HG02981 (cell line): ENCODE measurements around the gene CLEC4F.
"Not testable (repeated sequence)": the region's sequence is repeated elsewhere in the genome, so short reads cannot be mapped to it uniquely, and the experiment has no call there.

Experiments
- ATAC-seq: cut with Tn5 transposase; IDR thresholded peaks from one replicate; pipeline ENCODE4 v1.9.1; 2021; ENCODE audit warnings: mild to moderate bottlenecking, moderate library complexity; ENCODE audit not compliant: unreplicated experiment

CLEC4F gene

DNA sequence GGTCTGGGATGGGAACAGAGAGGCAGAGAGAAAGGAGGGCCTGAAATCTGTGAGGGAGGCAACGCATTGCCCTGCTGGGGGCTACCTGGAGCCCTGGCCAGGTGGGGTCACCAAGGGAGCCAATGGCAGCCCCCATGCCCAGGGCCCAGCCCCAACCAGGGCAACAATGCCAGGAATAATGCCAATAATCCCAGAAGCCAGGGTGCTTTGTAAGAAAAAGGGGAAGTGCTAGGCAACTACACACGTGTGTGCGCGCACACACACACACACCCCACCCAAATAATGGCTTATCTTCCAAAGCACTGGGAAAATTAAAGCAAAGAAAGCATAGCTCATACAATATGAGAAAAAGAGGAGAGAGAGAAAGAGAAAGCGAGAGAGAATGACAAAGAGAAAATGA lies 7.0 kb upstream of the CLEC4F start:
- no peak for ATAC-seq

DNA sequence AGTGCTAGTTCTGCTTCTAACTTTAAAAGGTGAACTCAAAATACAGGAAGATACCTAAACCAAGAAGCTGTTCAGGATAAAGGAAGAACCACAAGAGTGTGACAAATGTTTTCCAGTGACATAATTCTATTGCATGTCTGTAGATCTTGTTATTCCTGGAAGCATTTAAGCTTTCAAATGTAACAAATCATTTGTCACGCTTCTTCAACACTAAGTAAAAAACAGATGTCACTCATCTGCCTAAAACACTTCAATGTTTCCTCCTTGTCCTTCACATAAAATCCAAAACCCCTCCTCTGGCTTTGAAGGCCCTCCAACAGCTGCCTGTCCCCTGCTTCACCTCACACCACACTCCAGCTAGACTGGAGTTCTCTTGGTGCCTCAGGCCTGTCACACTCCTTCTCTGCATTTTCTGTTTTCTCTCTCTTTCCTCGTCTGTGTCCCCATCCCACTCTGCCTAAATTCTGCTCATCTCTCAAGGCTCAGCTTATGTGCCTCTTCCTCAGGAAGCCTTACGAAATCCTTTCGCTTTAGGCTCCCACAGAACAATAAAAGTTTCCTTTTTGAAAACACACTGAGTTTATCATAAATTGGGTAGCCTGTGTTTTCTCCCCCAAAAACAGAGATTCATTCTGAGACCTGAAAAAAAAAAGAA lies 6.4 kb upstream of the CLEC4F start:
- no peak for ATAC-seq

DNA sequence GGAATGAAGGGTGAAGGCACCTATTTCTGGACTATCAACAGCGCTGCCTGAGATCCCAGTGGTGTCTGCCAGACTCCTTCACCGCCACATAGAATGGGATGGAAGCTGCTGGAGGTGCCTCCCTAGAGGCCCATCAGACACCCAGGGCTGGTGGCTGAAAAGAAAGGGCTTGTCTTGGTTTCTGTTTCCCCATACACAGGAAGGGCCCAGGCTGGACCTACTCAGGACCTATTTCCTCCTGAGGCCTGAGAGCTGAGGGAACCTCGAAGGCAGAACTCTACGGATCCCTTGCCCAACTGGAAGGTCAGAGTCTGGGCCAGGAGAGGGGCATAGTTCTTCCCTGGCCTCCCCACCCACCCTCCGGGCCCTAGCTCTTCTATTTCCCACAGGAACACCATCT lies 2.9 kb upstream of the CLEC4F start:
- ATAC-seq = no peak

DNA sequence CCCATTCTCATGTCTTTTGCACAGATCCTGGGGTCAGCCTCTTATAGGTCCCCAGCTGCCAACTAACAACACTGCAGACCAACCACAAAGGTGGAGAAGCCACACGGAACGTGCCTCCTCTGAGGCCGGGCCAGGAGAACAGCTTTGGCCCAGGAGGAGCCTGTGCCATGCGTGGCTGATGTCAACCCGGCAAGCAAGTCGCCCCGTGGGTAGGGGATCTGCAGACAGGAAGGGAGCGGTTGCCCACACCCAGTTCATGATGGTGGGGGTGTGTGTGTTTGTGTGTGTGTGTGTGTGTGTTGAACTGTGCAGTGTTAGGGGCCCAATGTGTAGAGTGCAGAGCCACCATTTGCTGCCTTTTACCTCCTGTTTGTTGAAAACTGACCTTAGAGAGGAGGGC lies 2.4 kb upstream of the CLEC4F start:
- ATAC-seq = no peak

DNA sequence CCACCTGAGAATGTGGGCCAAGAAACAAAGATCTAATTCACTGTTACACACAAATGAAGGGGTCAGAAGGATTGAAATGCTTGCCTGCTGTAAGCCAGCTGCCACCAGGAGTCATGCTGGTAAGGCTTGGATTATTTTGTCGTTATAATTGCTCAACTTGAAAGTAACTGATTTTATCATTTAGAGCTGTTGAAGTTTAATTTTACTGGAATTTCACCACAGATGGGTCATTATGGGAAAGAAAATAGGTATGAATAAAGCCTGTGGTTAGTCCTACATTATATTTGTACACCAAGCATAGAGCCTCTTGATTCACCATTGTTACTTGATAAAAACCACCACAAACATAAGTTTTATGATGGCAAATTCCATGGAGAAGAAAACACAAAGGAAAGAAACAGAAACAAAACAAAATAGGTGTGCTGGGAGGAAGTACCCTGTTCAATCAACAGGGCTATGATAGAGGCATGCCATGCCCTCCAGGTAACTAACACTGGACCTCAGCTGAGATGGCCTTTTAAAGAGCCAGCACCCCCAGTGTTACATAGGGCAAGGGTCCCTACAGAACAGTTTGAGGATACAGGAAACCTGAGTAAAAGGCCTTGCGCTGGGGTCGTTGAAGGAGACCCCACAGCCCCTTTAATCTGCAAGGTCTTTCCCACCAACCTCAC lies 3.0 kb downstream of the CLEC4F start:
- no peak for ATAC-seq

DNA sequence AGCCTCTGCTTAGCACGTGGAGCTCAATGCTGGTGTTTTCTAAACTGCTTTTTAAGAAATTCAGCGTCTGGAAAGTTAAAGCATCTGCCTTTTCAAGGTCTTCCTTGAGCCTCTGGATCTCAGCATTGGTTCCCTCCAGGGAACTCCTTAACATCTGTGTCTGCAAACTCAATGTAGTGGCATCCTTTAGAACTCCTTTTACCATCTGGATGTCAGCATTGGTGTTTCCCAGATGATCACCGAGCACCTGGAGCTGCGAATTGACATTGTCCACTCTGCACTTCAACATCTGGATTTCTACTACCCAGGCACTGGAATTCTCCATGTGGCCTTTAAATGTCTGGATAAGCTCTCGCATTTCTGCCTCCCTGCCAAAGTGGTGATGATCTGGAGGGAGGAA lies 3.7 kb downstream of the CLEC4F start:
- ATAC-seq = no peak

DNA sequence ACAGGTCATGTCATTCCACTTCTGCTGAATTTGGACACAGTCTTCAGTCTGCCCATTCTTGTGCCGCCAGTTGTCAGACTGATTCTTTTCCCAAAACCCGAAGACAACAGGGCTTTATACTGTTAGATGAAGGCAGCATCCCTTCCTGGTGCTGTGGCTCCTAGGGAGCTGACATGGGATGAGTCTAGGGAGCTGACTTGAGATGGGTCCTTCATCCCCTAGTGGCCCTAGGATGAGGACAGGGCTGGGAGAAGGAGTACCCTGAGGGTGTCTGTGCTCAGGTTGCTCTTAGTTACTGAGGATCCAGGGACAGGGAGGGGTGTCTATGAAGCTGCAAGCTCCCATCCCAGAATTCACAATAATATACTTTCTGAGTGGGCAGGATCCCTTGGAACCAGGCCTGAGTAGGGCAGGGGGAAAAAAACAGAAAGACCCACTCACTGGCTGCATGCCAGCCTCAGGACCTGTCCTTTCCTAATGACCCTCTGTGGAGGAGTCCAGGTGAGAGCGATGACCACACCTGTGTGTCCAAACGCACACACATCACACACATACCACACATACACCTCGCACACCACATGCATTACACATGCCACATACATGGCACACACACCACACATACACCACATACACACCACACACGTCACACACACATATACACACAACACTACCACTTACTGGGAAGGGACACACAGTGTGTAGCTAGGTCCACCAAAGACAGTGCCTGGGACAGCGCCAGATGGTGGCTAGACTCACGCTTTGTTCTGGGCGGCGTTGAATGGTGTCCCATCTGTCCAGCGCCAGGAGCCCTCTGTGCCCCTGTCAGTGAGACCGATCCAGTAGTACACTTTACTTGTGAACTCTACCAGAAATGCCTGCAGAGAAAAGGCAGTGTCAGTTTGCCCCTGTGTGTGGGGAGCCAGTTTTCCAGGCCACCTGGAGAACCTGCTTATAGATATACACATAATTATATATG lies 11.1 kb downstream of the CLEC4F start:
- ATAC-seq = no peak

DNA sequence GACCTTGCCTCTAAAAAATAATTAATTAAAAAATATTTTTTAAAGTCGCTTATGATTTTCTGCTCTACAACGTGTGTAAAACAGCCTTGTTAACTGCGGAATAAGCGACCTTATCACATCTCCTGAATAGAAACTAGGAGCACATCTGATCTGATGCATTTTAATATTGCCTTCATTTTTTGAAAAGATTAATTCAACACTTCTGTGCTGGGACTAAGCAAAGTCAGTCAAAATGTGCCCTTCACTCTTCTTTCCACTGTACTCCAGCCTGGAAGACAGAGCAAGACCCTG lies 12.6 kb downstream of the CLEC4F start:
- no peak for ATAC-seq

DNA sequence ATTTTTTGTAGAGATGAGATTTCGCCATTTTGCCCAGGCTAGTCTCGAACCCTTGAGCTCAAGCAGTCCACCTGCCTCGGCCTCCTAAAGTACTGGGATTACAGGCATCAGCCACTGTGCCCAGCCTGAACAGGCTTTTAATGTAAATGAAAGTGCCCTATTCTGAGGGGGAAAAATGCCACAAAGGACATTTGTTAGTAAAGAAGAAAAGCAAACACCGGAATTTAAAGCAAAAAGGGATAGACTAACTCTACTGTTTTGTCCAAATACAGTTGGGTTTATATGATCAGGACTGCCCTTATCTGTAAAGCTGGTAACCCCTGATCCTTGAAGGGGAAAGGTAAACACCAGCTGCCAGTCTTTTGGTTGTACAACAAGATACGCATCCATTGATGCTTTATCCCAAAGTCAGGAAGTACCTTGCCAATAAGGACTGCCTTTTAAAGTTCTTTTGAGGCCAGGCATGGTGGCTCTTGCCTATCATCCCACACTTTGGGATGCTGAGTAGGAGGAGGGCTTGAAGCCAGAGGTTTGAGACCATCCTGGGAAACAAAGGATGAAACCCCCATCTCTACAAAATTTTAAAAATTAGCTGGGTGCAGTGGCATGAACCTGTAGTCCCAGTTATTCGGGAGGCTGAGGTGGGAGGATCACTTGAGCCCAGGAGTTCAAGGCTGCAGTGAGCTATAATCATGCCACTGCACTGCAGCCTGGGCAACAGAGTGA lies 13.1 kb downstream of the CLEC4F start:
- ATAC-seq = no peak

DNA sequence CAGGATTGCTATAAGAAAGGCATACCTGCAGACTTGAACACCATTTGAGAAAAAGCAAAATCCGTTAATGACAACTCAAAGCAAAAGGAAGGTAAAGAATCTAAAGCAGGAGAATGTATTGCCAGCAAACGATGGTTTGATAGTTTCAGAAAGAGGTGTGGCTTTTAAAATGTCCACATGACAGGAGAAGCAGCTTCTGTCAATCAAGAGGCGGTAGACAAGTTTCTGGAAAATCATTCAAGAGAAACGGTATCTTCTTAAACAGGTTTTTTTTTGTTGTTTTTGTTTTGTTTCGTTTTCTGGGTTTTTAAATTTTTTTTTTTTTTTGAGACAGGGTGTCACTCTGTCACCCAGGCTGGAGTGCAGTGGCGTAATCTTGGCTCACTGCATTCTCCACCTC lies 13.8 kb downstream of the CLEC4F start:
- no peak for ATAC-seq

DNA sequence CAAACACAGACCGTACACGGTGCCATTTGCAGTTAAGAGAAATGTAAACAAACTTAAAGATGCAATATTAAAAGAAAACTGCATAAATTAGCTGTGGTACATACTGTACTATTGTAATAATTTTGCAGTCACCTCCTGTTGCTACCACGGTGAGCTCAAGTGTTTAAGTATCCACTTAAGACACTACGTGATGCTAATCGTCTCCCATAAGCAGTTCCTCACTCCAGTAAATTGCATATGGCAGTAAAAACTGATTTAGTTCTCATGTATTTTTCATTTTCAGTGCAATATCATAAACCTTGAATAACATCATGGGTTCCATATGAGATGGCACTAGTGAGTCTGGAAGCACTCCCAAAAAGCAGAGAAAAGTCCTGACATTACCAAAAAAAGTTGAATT lies 14.4 kb downstream of the CLEC4F start:
- no peak for ATAC-seq

DNA sequence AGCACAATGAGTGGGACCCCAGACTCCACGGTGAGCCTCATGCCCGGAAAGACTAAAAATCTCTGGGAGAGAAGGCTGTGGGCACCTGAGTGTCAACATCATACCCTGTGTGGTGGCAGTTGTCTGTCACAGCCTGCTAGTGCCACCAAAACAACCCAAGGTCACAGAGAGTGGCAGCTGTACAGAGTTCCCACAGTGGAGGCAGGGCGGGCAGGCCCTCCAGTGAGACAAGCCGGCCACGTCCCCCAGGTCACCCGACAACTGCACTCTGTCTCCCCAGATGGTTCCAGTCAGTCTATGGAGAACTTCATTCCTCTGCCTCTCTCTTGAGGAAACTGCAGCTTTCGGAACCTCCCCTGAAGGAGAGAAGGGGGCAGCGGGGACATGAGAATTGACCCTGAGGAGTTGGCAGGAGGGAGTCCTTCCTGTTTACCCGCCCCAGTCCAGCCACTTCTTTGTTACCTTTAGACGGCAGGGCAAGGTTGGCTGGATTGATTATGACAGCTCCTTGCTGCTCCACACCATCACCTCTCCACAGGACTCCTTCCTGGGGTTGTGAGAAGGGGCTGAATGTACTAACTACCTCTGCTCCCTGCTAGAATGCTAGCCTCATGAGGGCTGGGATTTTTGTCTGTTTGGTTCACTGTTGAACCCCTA lies 18.7 kb downstream of the CLEC4F start:
- no peak for ATAC-seq

DNA sequence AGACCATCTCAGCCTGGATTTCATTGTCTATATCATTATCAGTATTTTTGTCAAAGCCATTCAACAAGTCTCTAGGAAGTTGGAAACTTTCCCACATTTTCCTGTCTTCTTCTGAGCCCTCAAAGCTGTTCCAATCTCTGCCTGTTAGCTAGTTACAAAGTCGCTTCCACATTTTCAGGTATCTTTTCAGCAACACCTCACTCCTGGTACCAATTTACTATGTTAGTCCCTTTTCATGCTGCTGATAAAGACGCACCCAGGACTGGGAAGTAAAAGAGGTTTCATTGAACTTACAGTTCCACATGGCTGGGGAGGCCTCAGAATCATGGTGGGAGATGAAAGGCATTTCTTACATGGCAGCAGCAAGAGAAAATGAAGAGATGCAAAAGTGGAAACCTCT lies 20.7 kb downstream of the CLEC4F start:
- no peak for ATAC-seq

DNA sequence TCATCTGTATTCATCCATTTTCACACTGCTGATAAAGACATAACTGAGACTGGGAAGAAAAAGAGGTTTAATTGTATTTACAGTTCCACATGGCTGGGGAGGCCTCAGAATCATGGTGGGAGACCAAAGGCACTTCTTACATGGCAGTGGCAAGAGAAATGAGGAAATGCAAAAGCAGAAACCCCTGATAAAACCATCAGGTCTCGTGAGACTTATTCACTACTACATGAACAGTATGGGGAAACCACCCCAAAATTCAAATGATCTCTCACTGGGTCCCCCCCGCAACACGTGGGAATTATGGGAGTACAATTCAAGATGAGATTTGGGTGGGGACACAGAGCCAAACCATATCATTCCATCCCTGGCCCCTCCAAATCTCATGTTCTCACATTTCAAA lies 22.4 kb downstream of the CLEC4F start:
- ATAC-seq = not testable (repeated sequence)

DNA sequence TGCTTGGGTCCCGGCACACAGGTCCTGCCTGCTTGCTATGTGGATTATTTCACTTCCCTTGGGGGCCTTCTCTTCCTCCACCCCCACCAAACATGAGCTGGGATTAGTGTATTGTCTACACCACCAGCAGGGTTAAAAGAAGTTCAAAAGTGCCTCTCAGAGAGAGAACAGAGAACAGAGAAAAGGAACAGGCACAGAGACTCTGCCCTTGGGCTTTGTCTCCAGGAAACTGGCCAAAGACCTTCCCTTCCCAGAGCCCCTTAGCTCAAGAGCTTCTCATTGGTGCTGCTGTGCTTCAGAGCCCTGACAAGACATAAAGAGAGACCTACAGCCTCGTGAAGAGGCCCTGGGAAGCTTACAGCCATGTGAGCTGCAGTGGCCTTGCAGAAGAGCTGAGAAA lies 22.9 kb downstream of the CLEC4F start:
- no peak for ATAC-seq

DNA sequence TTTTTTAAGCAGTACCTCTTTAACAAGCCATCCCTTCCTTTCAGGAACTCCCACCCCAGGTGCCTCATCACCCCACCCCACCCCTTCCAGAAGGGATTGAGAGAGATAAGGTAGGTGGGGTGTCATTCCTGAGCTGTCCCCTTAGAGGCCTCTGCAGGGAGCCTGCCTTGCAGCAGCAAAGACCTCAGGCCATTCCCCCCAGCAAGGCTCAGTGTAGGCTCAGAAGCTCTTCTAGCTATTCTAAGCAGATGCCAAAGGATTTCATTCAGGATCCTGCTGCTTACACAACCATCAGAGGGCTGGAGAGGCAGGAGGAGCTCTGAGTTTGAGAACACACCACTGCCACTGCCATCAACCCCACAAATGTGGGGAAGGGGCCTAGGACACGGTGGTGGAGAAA lies 24.1 kb downstream of the CLEC4F start:
- ATAC-seq = no peak

DNA sequence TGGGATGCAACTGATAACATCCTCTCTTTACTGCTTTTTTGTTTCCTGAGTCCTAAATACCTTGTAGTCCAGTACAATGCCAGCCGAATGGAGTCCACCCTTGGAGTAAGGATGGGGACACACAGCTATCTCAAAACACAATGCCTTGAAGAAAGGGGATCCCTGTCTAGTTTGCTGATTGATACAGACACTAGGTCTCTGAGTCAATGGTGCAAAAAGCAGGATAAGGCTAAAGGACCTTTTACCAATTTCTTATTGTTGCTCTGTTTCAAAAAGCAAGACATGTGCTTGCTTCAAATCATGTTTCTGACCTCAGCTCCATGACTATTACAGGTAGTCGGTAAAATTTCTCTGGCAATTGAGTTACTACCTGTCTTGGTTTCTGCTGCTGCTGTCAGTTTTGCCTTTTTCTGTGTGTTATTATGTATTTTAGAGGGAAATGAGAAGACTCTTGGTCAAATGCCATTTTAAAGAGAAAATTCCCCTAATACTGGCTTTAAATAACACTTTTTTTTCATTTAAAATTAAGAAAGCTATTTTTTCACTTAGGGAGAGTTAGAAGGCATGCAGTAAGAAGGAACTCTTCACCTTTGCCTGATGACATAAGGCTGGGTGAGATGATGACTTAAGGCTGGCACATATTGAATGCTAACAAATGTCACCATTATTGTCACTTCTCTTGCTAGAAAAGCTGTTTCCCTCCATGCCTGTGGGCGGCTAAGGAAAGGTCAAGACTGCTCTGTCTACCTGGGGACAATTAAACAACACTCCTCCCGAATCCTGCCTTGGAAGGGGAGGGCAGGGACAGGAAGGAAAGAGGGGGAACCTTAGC lies 25.0 kb downstream of the CLEC4F start:
- no peak for ATAC-seq

DNA sequence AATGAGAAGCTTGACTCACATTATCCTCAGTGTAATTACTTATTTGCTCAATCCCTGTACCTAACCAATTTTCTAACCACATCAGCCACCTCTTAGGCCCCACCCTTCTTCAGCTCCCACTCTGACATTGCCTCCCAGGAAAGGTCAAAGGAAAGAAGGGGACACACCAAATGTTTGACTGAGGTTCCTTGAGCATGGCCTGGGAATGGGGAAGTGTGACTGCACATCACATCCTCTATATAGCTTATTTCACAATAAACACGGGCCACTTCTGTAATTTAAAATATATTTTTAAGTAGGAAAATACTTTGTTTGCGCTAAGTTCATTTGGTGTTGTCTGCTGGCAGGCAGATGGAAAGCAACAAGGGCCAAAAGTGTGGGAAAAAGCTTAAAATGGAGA lies 26.9 kb downstream of the CLEC4F start:
- no peak for ATAC-seq

DNA sequence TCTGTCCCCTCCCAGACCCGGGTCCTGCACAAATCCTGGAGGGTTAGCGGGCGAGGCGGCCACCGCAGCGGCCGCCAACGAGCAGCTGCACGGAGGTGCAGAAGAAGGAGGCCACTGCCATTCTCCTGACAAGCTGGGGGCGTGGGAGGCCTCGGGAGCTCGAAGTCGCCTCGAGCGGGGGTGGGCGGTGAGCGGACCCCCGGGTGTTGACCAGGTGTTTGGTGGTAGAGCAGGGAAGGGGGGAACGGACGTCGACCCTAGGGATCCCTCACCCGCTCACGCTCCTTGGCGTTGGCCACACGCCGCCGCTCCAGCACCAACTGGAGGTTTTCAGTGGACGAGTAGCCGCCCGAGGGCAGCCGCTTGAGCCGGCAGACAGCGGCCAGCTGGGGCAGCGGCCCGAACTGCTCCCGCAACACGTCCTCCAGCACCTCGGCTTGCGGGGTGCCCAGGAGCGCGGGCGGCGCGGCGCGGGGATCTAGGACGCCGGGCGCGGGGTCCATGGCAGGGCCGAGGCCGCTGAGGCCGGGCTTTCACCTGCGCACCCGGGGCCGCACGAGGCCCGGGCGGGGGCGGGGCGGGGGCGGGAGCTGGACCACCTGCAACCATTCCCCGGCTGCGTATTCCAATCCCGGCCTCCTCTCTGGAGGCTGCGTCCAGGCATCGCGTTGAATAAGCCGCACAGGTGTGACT lies 30.1 kb downstream of the CLEC4F start, which contains the start of gene FIGLA:
TSS of gene FIGLA (minus strand) at position 508 of the 693 bp plus-strand sequence. CDS start at position 503, 5 bp downstream.
- ATAC-seq = no peak
